HG03439 (cell line): ENCODE data around the gene SLC25A22.

ENCODE experiments used
- ATAC-seq: cut with Tn5 transposase; IDR thresholded peaks from one replicate; pipeline ENCODE4 v1.9.1; 2021; ENCODE audit warnings: mild to moderate bottlenecking, moderate library complexity; ENCODE audit not compliant: unreplicated experiment

The SLC25A22 gene

DNA sequence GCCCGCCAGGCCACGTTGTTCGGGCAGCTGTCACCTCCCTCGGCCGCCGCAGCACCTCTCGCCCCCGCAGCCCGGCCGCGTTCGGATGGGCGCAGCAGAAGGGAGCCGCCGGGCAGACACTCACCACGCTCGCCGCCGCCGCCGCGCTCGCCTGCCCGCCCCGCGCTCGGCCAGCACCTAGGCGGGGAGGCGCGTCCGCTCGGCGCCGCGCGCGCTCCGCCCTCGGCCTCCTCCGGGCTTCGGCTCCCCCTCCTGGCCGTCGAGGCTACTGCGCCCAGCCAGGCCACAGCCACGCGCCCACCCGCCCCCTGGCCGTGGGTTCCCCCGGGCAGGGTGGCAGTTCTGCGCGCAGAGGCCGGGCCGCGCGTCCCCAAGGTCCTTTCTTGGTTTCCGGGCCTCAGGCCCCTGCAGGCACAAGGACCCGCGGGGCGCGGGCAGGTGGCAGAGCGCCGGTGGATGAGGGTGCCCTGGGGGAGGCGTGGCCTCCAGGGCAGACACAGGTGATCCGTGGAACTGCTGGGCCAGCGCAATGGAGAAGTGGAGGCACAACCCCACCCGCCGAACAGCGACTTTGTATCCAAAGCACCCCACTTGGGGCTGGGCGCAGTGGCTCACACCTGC is at the start of gene SLC25A22:
SLC25A22 (minus strand) TSS at position 189 of the 621 bp plus-strand sequence. CDS start 3,275 bp downstream, outside the sequence.
- peak; percentile 47 for ATAC-seq

DNA sequence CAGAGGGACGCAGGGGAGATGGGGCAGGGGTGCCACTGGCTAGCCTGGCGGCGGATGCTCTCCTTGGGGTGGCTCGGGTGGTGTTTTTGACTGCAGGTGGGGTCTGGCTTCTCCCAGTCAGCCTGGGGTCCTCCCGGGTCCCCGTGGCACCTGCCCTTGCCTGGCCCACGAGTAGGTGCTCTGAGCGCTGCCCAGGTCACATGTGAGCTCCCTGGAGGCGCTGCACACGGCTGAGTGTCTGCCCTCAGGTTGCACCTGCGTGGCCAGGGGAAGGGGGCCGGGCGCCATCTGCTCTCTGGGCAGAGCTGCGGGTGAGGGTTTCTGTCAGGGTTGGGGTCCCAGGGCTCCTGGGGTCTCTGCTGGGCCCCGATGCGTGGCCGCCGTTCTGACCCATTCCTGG is 49.8 kb upstream of the SLC25A22 start:
- ATAC-seq: no peak

DNA sequence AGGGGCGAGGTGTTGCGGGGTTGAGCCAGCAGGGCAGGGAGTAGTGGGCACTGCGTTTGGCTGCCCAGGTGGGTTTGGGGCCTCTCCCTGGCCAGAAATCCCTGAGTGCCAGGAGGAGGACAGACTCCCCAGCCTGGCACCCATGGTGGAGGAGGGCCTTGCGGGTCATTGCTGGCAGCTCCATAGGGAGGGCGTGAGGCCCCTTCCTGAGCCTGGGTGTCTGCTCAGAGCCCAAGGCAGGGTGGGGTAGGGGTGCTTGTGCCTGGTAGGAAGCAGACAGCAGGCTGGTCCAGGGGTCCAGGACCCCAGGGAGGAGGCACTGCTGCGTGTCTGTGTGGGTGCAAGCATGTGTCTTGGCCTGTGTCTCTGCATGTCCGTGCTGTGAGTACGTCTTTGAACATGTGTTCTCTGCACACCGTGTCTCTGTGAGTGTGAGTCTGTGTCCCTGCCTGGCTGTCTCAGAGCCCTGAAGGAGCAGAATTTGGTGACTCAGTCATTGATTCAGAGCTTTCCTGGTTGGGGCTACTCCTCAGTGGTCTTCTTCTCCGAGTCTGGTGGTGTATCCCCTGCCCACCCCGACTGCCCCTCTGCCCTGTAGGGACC is 48.5 kb upstream of the SLC25A22 start:
- ATAC-seq: no peak

DNA sequence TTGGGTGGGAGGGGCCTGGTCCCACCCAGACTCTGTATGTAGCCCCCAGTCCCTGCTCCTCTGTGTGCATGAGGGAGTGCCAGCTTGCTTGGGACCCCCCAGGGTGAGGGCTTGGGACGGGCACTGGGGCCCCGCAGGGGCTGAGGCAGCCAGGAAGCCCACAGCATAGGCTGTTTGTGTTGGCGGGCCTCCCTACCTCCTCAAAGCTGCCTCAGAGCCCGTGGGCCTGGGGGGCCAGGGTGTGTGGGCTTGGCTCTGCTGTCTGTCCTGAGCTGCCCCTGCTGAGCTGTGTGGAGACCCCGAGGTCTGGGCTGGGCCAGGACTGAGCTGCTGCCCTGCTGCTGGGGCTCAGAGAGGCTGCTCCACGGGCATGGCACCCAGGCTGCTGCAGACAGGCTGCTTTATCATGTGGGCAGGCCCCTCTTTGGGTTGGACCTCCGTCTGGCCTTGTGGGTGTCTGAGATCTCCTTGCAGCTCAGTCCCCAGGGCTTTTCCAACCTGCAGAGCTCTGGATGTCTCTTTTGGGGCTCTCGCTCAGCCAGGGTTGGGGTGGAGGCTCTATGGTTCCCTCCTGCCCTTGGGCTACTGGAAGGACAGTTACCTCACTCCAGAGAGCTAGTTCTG is 47.9 kb upstream of the SLC25A22 start:
- no peak for ATAC-seq

DNA sequence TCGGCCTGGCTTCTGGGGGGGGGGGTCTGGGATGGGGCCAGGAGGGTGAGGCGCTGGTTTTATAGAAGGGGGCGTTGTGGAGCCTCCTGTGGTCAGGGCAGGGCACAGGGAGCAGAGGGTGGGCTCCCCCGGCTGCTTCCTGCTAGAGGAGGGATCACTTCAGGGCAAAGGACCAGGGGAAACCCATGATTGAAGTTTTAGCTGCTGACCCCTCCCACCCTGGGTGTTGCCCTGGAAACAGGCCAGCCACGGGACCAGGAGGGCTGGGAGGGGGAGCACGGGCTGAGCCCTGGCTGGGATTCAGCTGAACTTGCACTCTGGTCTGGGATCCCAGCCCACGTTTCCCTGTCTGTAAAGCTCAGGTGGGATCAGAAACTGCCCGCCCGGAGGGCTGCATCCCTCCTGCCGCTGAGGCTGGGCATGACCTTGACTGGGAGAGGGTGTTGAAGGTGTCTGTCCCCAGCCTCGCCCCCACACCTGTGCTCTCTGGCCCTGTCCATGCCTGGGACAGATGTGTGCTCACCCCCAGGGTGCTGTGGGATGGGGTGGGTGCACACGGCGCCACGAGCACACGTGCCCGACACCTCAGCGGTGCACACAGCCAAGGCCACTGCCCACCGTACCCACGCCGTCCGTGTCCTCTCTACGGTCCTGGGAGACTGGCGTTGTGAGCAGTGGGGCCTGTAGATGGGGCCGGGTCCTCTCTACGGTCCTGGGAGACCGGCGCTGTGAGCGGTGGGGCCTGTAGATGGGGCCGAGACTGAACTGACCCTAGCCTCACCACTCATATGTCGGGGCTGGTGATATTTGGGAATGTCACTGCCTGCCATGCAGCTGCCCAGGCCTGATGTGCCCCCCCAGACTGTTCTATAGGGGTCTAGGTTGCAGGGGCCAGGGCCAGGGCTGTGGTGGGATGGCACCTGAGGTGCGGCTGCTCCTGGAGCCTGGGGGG is 46.9 kb upstream of the SLC25A22 start:
- ATAC-seq: no peak

DNA sequence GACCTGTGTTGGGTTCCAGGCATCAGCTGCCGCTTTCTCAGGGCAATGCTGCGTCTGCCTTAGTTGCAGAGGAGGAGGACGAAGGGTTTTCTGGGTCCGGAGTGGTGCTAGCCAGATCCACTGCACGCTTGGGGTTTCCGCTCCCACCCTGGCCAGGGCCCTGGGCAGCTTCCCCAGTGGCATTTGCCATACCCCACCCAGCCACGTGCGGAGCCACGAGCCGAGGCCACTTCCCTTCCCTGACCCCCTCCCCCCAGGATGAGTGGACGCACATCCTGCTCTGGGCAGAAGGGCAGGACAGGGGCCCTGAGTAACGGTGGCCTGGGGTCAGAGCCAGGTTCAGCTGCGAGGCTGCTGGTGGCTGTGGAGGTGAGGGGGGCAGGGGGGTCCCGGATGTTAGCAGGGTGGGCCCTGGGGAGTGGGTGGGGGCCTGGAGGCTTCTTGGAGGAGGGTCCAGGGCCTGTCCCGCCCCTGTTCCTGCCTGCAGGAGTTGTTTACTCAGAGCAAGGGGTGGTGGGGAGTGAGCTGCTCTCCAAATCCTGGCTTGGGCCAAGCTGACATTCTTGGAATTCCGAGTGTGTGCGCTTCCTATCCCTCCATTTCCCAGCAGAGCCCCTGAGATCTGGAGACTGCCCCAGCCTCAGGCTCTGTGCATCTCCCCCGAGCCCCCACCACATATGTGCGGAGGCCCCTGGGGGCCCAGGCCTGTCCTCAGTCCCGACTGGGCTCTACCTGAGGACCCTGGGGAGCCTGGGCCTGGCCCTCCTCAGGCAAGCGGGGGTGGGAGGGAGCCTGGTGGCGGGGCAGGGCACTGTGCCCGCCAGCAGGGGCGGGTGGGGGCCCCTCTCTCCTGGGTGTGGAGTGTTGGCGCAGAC is 46.0 kb upstream of the SLC25A22 start:
- ATAC-seq: no peak

DNA sequence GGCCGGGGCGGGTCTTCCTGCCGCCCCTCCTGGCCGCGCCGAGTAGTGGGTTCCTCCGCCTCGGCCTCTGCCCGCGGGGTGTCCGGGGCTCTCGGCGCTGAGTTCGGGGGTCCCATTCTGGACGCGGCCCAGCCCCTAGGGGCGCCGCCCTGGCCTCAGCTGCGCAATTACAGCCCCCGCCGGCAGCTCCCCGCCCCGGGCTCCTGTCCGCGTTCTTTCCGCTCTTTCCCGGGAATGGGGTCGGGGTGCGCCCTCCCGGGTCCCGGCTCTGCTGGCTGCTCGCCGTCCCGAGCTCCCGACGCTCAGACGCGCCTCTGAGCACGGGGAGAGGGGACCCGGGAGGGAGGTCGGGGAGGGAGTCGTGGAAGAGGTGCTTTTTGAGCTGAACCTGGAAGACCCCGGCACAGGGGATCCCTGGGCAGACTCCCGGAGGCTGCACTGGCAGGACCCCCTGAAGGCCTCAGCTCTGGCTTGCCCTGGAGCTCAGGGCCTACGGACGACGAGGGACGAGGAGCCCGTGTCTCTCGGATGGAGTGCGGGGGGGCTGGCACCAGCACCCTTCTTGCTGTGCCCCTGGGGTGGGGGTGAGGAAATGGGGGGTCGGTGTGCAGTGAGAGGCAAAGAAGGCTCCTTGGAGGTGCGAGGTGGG is 45.1 kb upstream of the SLC25A22 start:
- no peak for ATAC-seq

DNA sequence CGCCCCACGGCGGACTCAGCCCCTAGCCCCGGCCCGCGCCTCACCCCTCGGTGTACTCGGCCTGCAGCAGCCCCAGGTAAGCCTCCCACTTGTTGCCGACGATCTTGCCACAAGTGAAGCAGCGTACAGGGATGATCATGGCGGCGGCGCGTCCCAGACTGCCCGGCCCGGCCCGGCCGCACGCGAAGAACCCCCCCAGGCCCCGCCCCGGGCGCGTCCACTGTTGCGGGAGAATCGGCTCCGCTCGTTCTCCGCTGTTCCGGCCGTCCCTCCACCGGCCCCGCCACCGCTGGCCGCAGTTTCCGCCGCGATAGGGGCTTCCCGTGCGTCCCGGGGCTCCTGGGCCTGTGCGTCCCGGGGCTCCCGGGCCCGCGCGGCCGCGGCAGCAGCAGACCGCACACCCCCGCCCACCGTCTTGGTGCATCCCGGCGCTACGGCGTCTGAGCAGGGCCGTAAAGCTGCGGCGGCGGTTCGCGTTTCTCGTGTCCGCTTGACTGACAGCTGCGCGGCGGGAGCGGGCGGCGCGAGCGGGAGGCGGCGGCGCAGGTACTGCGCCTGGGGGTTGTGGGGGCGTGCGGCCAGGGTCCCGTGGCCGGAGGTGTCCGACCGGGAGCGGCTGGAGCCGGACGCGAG is 44.4 kb upstream of the SLC25A22 start, which contains the start of the genes POLR2L and TSPAN4:
POLR2L (minus strand) TSS at position 160 of the 633 bp plus-strand sequence; CDS start at position 139, 21 bp downstream.
TSPAN4 (plus strand) TSS at position 483 of the 633 bp plus-strand sequence. CDS start 7,453 bp downstream, outside the sequence.
- peak; percentile 65 for ATAC-seq

DNA sequence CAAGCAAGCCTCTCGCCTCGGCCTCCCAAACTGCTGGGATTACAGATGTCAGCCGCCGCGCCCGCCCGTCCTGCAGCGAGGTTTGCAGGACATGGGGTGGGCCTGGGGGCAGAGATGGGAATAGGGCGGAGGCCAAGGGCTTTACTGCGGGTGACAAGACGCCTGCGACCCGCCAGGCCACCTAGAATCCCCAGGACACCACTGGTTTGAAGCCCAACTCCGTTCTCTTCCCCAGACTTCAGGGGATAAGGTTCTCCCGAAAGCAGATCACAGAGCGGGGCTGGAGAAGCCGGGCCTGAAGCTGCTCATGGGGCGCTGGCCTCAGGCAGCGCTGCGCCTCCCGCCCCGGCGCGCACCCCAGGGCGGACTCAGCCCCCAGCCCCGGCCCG is 43.9 kb upstream of the SLC25A22 start:
- no peak for ATAC-seq

DNA sequence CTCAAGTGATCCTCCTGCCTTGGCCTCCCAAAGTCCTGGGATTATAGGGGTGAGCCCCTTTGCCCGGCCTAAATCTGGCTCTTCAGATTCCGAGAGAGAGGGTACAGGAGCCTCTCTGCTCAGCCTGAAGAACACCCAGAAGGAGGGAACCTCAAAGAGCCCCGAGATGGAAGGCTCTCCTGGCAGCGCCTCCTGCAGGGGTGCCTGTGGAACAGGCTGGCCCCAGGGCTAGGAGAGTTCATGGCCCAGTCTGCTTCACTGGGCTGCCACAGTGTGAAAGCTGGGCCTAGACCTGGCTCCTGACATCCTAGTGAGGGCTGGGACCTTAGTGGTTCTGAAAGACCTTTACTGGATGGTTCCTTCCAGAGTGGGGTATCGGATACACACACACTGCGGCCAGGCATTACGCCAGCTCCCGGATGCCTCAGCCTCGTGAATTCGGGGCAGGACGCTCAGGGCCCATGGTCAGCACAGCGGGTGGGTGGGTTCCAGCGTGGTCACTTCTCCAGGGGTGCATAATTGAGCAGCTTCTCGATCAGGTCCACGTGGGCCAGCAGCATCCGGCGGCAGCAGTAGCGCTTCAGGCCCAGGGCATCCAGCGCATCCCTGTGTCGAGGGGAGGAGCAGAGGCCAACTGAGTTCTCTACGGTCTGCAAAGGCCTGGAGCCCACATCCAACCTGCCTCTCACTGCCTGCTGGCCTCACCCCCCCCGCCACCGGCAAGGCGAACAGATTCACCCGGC is 42.0 kb upstream of the SLC25A22 start:
- ATAC-seq: no peak

DNA sequence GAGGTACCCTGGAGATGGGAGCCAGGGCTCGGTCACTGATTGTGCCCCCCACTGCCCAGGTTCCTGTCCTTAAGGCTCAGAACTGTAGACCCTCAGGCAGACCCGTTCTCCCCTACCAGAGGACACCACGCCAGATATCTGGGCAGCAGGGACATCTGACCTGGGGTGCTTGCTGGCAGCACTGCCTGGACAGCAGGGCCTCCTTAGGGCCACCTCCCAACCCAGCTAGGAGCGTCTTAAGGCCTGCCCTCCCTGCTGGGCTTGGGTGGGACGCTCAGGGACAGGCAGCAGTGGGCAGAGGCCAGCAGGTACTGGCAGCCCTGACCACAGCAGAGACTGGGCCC is 41.2 kb upstream of the SLC25A22 start:
- ATAC-seq: no peak

DNA sequence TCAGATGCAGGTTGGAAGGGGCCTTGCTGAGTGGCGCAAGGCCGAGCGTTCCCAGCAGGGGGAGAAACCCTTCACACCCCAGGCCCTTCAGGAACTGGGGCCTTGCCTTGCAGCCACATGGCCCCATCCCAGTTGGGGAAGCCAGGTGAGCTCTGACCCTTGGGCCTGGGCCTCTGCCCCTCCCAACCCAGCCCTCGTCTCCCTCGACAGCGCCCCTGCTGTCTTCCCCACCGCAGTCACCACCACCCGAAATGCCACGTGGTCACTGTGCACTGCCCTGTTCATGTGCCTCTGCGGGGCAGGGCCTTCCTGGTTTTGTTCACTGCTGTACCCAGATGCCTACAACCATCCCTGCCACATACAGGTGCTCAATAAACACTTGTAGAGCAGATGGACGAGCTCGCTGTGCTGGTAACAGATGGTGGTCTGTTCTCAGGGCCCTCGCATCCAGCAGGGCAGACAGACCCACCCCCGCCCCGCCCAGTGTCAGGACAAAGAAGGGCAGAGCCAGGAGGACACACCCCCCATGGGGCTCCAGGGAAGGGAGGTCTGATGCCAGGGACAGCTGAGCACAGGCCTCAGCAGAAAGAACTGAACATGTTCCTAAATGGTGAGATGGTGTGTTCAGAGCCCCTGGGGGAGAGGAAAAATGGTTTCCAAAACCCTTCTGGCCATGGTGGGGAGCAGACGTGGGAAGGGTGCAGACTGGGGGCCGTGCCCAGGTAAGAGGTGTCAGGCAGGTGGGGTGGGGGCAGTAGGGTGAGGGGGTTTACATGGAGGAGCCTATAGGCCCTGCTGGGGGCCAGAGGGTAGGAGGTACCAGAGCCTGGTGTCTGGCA is 40.6 kb upstream of the SLC25A22 start:
- ATAC-seq: no peak

DNA sequence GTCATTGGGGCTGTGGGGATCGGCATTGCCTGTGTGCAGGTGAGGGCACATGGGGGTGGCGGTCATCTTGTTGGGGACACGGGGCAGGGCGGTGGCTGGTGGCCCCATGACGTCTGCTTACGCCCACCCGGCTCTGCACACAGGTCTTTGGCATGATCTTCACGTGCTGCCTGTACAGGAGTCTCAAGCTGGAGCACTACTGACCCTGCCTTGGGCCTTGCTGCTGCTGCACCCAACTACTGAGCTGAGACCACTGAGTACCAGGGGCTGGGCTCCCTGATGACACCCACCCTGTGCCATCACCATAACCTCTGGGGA is 39.9 kb upstream of the SLC25A22 start:
- no peak for ATAC-seq

DNA sequence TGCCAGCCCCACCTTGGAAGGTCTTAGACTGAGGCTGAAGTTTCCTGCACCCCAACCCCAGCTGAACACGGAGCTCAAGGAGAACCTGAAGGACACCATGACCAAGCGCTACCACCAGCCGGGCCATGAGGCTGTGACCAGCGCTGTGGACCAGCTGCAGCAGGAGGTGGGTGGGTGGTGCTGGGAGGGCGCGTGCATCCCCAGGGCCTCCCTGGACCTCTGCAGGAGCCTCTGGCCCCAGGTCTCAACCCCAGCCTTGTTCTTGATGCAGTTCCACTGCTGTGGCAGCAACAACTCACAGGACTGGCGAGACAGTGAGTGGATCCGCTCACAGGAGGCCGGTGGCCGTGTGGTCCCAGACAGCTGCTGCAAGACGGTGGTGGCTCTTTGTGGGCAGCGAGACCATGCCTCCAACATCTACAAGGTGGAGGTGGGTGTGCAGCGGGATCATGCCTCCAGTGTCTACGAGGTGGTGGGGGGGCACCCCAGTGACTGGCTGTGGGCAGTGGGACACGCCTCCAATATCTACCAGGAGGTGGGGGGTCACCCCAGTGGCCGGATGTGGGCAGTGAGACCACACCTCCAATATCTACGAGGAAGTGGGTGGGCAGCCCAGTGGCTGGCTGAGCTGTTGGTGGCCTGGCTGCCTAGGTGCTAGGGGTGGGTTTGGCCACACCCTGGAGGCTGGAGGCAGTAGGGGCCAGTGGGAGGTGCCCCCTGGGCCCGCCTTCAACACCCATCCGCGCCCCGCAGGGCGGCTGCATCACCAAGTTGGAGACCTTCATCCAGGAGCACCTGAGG is 39.3 kb upstream of the SLC25A22 start:
- no peak for ATAC-seq

DNA sequence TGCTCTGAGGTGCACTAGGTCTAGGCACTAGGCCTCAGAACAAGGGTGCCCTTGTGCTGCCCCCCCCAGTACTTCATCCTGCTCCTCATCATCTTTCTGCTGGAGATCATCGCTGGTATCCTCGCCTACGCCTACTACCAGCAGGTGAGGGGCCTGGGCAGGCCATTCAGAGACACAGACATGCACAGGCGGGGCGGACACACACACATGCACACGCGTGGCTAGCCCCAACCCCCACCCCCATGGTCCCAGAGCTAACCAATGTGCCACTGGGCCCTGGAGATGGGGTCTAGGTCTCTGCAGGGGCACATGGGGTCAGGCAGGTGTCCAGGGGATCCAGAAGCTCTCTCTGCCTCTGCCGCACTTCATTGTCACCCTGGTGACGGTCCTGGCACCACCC is 38.6 kb upstream of the SLC25A22 start:
- no peak for ATAC-seq

DNA sequence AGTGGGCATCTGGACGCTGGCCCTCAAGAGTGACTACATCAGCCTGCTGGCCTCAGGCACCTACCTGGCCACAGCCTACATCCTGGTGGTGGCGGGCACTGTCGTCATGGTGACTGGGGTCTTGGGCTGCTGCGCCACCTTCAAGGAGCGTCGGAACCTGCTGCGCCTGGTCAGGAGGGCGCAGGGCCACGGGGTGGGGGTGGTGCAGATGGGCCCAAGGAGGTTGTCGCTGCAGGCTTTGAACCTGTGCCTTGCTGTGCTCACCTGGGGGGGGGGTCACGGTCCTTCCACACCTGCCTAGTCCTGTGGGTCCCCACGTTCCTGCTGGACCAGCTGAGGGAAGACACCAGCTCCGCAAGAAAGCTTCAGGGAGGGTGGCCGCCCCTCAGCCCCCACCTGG is 38.2 kb upstream of the SLC25A22 start:
- ATAC-seq: no peak
